HepG2 (cell line): ENCODE data around the gene LARP1. TPM values are rescaled to one million over a fixed set of nuclear protein-coding genes. Genes with fewer than 3 reads are reported as not detected.

ENCODE experiments used
- AKAP8 ChIP-seq: sonication (generic); formaldehyde crosslinking; IDR thresholded peaks from 2 replicates; pipeline ENCODE4 v1.5.1; 2020; ENCODE audit warnings: mild to moderate bottlenecking, missing genetic modification reagents
- CSRNP1 ChIP-seq: sonication (generic); formaldehyde crosslinking; IDR thresholded peaks from 2 replicates; pipeline ENCODE4 v1.8.1; 2023; ENCODE audit warnings: mild to moderate bottlenecking, missing genetic modification reagents
- HNRNPLL ChIP-seq: fragments of 200-400 bp; formaldehyde crosslinking; IDR thresholded peaks from 2 replicates; pipeline ENCODE4 v1.6.1; 2017; ENCODE audit warnings: mild to moderate bottlenecking, low read depth, low read length; ENCODE audit not compliant: poor library complexity, severe bottlenecking
- HNRNPUL1 ChIP-seq: fragments of 200-400 bp; formaldehyde crosslinking; IDR thresholded peaks from 2 replicates; pipeline ENCODE4 v1.6.1; 2017; ENCODE audit warnings: low read depth, mild to moderate bottlenecking, low read length, moderate library complexity
- NR0B2 ChIP-seq: sonication (generic); formaldehyde crosslinking; IDR thresholded peaks from 2 replicates; pipeline ENCODE4 v1.4.0; 2020; ENCODE audit warnings: mild to moderate bottlenecking, missing genetic modification reagents
- POGZ ChIP-seq: sonication (generic); formaldehyde crosslinking; IDR thresholded peaks from 2 replicates; pipeline ENCODE4 v1.4.0; 2020; ENCODE audit warnings: mild to moderate bottlenecking, missing genetic modification reagents
- YY1 ChIP-seq: IDR thresholded peaks from 2 replicates; pipeline ENCODE4 v1.6.1; 2011; ENCODE audit warnings: low read length, low read depth, moderate library complexity, mild to moderate bottlenecking; ENCODE audit not compliant: insufficient read depth, insufficient replicate concordance
- ZBTB7A ChIP-seq: sonication (generic); formaldehyde crosslinking; IDR thresholded peaks from 2 replicates; pipeline ENCODE4 v1.8.0; 2022; ENCODE audit warnings: mild to moderate bottlenecking, missing genetic modification reagents
- ZNF142 ChIP-seq: sonication (generic); formaldehyde crosslinking; IDR thresholded peaks from 2 replicates; pipeline ENCODE4 v1.4.0; 2020; ENCODE audit warnings: missing genetic modification reagents
- ZNF276 ChIP-seq: sonication (generic); formaldehyde crosslinking; IDR thresholded peaks from 2 replicates; pipeline ENCODE4 v1.4.0; 2020; ENCODE audit warnings: mild to moderate bottlenecking, low read depth, missing genetic modification reagents
- ZNF329 ChIP-seq: sonication (generic); formaldehyde crosslinking; IDR thresholded peaks from 2 replicates; pipeline ENCODE4 v1.9.0; 2021; ENCODE audit warnings: low read depth, mild to moderate bottlenecking, missing genetic modification reagents
- ZNF333 ChIP-seq: sonication (generic); formaldehyde crosslinking; IDR thresholded peaks from 2 replicates; pipeline ENCODE4 v1.4.0; 2020; ENCODE audit warnings: mild to moderate bottlenecking, missing genetic modification reagents, borderline replicate concordance
- ZNF546 ChIP-seq: sonication (generic); formaldehyde crosslinking; conservative IDR thresholded peaks from 2 replicates; pipeline ENCODE4 v1.8.1; 2023; ENCODE audit warnings: mild to moderate bottlenecking, missing genetic modification reagents
- ZNF781 ChIP-seq: sonication (generic); formaldehyde crosslinking; IDR thresholded peaks from 2 replicates; pipeline ENCODE4 v1.5.1; 2020; ENCODE audit warnings: borderline replicate concordance, mild to moderate bottlenecking, missing genetic modification reagents; ENCODE audit errors: not compliant biosample characterization
- ZNF850 ChIP-seq: sonication (generic); formaldehyde crosslinking; conservative IDR thresholded peaks from 2 replicates; pipeline ENCODE4 v1.9.0; 2021; ENCODE audit warnings: mild to moderate bottlenecking, missing genetic modification reagents
- ZNF879 ChIP-seq: sonication (generic); formaldehyde crosslinking; IDR thresholded peaks from 2 replicates; pipeline ENCODE4 v1.8.1; 2023; ENCODE audit warnings: missing genetic modification reagents
- polyA plus RNA-seq, 8 experiments: library from polyadenylated mRNA; depleted of rRNA in 3 of 8; stranded (reverse) in 7 of 8; unstranded in 1 of 8; fragments of >200 nt; fragmentation: Illumina TruSeq in 4 of 8; extraction: Trizol in 4 of 8; gene quantifications; 2 replicates each; pipeline versions ENCODE4 v1.2.1 to v1.2.3, GENCODE V29; 2011 to 2016; ENCODE audit warnings: low read depth in 4 of 8, missing spikeins in 1 of 8, mixed read lengths in 1 of 8; ENCODE audit not compliant: insufficient read depth in 1 of 8
- total RNA-seq, 5 experiments: library from RNA; depleted of rRNA; stranded (reverse); fragments of >200 nt; fragmentation: Illumina TruSeq; extraction: Trizol; gene quantifications; 2 replicates each; pipeline ENCODE4 v1.2.3, GENCODE V29; 2016; ENCODE audit warnings: low read depth in 1 of 5

Gene LARP1
- total and polyA plus RNA-seq, 2 of the 13 experiments (the other 11 are each of a cell fraction or from before 2014, with no cell fraction given): 45.2 to 61.4 TPM

GRCh38 chr5:154756009-154756867 is 1.1 kb downstream of the LARP1 start (continued):
- TF ChIP-seq ZNF142 (CRISPR knock-in tag) (no peak), ZNF329 (CRISPR knock-in tag) (no peak), YY1 (no peak), CSRNP1 (CRISPR knock-in tag) (peak; percentile 39; the same call in 1 of the 2 replicates), HNRNPLL (peak; percentile 42), ZBTB7A (CRISPR knock-in tag) (no peak), ZNF879 (CRISPR knock-in tag) (0 out of 2 replicates have a peak, but pooled peaks have one; percentile 53), ZNF333 (CRISPR knock-in tag) (peak; percentile 51; the same call in 1 of the 2 replicates), ZNF781 (CRISPR knock-in tag) (peak; percentile 77), HNRNPUL1 (no peak), POGZ (CRISPR knock-in tag) (no peak), ZNF276 (no peak), AKAP8 (CRISPR knock-in tag) (no peak), ZNF850 (CRISPR knock-in tag) (0 out of 2 replicates have a peak, but pooled peaks have one; percentile 27), ZNF546 (CRISPR knock-in tag) (0 out of 2 replicates have a peak, but pooled peaks have one; percentile 11), NR0B2 (CRISPR knock-in tag) (0 out of 2 replicates have a peak, but pooled peaks have one; percentile 30)
